ENCODE results near the gene BAIAP2L1. TPM values are rescaled to one million over a fixed set of nuclear protein-coding genes. Genes with fewer than 3 reads are reported as not detected.

The BAIAP2L1 gene
- polyA plus RNA-seq, 1 donor (not counting 4 experiments of a cell fraction or from before 2014, with no cell fraction given), result 41.7 TPM

GRCh38 chr7:98315318-98315993 is 85.4 kb downstream of the BAIAP2L1 start:
- H3K36me3 ChIP-seq (ENCODE audit: control insufficient read depth in 2 of 2, extremely low read depth in 1 of 2, insufficient read depth in 2 of 2, low read length in 2 of 2), result peaks cover 31% of the 10 kb centered on the region in 2 experiments
- H3K27me3 ChIP-seq (ENCODE audit: control insufficient read depth, extremely low read depth, insufficient read depth, low read length), result no peaks in the 10 kb centered on the region
- TF ChIP-seq CTCF (optimal IDR thresholded peaks at IDR 0.05 in 1 of 3, IDR thresholded peaks at IDR 0.05 in 1 of 3, conservative IDR thresholded peaks at IDR 0.05 in 1 of 3; ENCODE audit: extremely low read depth in 1 of 3, insufficient read depth in 2 of 3, low read length in 3 of 3) (no peak), EZH2 (IDR thresholded peaks at IDR 0.05; ENCODE audit: low read length) (no peak)
- FAIRE-seq, result no peak
- no peak for DNase-seq (ENCODE audit: low read depth, low spot score)
- H3K4me3 ChIP-seq (ENCODE audit: control insufficient read depth in 2 of 3, extremely low read depth in 1 of 3, insufficient read depth in 2 of 3, low read depth in 1 of 3, low read length in 3 of 3), result no peak overlapping the region
- no peaks in the 10 kb centered on the region for H3K9me1 ChIP-seq (ENCODE audit: control insufficient read depth, extremely low read depth, insufficient read depth, low read length)
- no peak overlapping the region for H3K9ac ChIP-seq (ENCODE audit: control insufficient read depth, extremely low read depth, insufficient read depth, low read length)
- dilution Hi-C loops (cut with MboI; ENCODE audit: extremely low pct_ligation_motif_present, low sequenced_read_pairs), result no loop called here
- H3K79me2 ChIP-seq (ENCODE audit: control insufficient read depth, insufficient read depth, low read length), result peaks cover 8% of the 10 kb centered on the region
- no peaks in the 10 kb centered on the region for H4K20me1 ChIP-seq (ENCODE audit: control insufficient read depth, extremely low read depth, insufficient read depth, low read length)
- H3K27ac ChIP-seq (ENCODE audit: control insufficient read depth, insufficient read depth, low read length), result no peak overlapping the region
- no peaks in the 10 kb centered on the region for H3K9me3 ChIP-seq (ENCODE audit: control insufficient read depth, low read depth, low read length)
- H3K4me1 ChIP-seq (ENCODE audit: control insufficient read depth, extremely low read depth, insufficient read depth, low read length), result peaks cover 11% of the 10 kb centered on the region
- H3K4me2 ChIP-seq (ENCODE audit: control insufficient read depth, extremely low read depth, insufficient read depth, low read depth, low read length), result no peak overlapping the region
- H2AFZ ChIP-seq (ENCODE audit: control insufficient read depth, low read length), result no peak overlapping the region

DNA sequence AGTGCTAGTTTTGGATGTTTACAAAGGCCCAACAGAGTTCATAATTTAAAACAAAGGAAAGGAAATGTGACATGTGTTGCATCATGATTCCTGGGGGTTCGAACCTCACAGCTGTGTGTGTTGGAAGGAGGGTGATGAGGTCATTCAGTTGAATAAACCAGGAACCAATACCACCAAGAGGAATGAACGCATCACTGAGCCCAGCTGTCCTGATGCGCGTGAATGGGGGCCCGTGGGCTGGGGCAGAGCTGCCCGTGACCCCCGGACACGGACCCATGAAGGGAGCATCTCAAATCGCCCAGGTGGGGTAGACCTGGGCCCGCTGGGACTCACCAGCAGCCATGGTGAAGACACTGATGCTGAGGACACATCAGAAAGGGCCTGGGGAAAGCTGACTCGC is 86.4 kb downstream of the BAIAP2L1 start:
- H3K9ac ChIP-seq (ENCODE audit: control insufficient read depth, extremely low read depth, insufficient read depth, low read length), result no peak overlapping the region
- dilution Hi-C loops (cut with MboI; ENCODE audit: extremely low pct_ligation_motif_present, low sequenced_read_pairs), result no loop called here
- FAIRE-seq (no peak), DNase-seq (ENCODE audit: low read depth, low spot score) (no peak)
- H3K9me1 ChIP-seq (ENCODE audit: control insufficient read depth, extremely low read depth, insufficient read depth, low read length), result no peaks in the 10 kb centered on the region
- no peaks in the 10 kb centered on the region for H4K20me1 ChIP-seq (ENCODE audit: control insufficient read depth, extremely low read depth, insufficient read depth, low read length)
- peaks cover 32 to 33% of the 10 kb centered on the region in 2 experiments for H3K36me3 ChIP-seq (ENCODE audit: control insufficient read depth in 2 of 2, extremely low read depth in 1 of 2, insufficient read depth in 2 of 2, low read length in 2 of 2)
- no peak overlapping the region for H3K27ac ChIP-seq (ENCODE audit: control insufficient read depth, insufficient read depth, low read length)
- peaks cover 11% of the 10 kb centered on the region for H3K4me1 ChIP-seq (ENCODE audit: control insufficient read depth, extremely low read depth, insufficient read depth, low read length)
- peaks cover 5% of the 10 kb centered on the region for H3K79me2 ChIP-seq (ENCODE audit: control insufficient read depth, insufficient read depth, low read length)
- no peak overlapping the region for H2AFZ ChIP-seq (ENCODE audit: control insufficient read depth, low read length)
- no peak overlapping the region for H3K4me3 ChIP-seq (ENCODE audit: control insufficient read depth in 2 of 3, extremely low read depth in 1 of 3, insufficient read depth in 2 of 3, low read depth in 1 of 3, low read length in 3 of 3)
- no peak for TF ChIP-seq EZH2 (IDR thresholded peaks at IDR 0.05; ENCODE audit: low read length)
- no peak for TF ChIP-seq CTCF (optimal IDR thresholded peaks at IDR 0.05 in 1 of 3, IDR thresholded peaks at IDR 0.05 in 1 of 3, conservative IDR thresholded peaks at IDR 0.05 in 1 of 3; ENCODE audit: extremely low read depth in 1 of 3, insufficient read depth in 2 of 3, low read length in 3 of 3)
- H3K27me3 ChIP-seq (ENCODE audit: control insufficient read depth, extremely low read depth, insufficient read depth, low read length), result no peaks in the 10 kb centered on the region
- no peaks in the 10 kb centered on the region for H3K9me3 ChIP-seq (ENCODE audit: control insufficient read depth, low read depth, low read length)
- H3K4me2 ChIP-seq (ENCODE audit: control insufficient read depth, extremely low read depth, insufficient read depth, low read depth, low read length), result no peak overlapping the region

Data from keratinocyte (primary cell).